GM12892 (cell line): Measurements from ENCODE around the gene ITK.

Experiments used
- POLR2A ChIP-seq: IDR thresholded peaks from 2 replicates; pipeline ENCODE4 v1.6.1; 2011; ENCODE audit warnings: low read depth, low read length, control low read depth
- POLR2AphosphoS5 ChIP-seq: IDR thresholded peaks from 2 replicates; pipeline ENCODE4 v1.6.1; 2011; ENCODE audit warnings: low read depth, low read length, control low read depth
- TAF1 ChIP-seq: IDR thresholded peaks from 2 replicates; pipeline ENCODE4 v1.6.1; 2011; ENCODE audit warnings: low read depth, mild to moderate bottlenecking, control low read depth, low read length, borderline replicate concordance

DNA sequence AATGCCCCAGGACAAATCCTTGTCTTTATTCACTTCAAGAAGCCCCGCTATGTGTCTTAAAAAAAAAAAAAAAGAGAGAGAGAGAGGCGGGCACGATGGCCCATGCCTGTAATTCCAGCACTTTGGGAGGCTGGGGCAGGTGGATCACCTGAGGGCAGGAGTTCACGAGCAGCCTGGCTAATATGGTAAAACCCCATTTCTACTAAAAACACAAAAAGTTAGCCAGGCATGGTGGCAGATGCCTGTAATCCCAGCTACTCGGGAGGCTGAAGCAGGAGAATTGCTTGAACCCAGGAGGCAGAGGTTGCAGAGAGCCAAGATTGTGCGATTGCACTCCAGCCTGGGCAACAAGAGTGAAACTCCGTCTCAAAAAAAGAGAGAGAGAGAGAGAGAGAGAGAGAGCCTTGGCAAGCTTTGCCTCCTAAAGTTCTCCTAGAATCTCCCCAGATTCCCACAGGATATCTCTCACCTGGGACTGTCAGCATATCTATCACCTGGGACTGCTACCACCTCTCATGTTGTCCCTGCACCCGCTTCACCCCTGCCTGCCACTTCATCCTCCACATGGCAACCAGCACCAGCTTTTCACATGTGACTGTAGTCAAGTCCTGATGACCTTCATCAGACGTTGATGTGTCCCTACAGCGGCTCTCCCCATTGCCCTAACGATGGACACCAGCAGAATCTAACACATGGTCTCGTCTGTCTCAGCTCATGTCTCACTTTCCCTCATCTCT lies 5.8 kb downstream of the ITK start:
- TF ChIP-seq POLR2AphosphoS5 (no peak), TAF1 (no peak), POLR2A (no peak)
